Skin of body (tissue), 2 donors: ENCODE data around the gene MOCS3. TPM values are rescaled to one million over a fixed set of nuclear protein-coding genes. Genes with fewer than 3 reads are reported as not detected.

Experiments
- DNase-seq: peaks from one replicate; lab custom pipeline; 2025; lab: John Stamatoyannopoulos, UW
- total RNA-seq: library from RNA; depleted of rRNA; stranded (reverse); fragments of >200 nt; gene quantifications from one replicate; pipeline ENCODE4 v1.2.3, GENCODE V29; 2014

Gene MOCS3
- total RNA-seq, 1 donor from 2014 or later = 3.6 TPM

DNA sequence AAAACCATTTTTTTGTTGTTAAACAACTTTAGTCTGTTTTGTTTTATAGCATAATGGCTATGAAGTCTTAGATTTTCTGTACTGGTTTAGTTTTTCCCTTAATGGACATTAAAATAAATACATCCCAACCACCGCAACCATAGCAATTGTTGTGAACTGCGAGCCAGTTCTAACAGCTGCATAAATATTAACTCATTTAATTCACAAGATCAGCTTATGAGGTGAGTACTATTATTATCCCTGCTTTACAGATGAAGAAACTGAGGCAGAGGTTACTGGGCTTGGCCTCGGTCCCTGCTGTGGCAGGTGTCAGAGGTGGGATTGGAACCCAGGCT lies 23.1 kb downstream of the MOCS3 start:
- no peak for DNase-seq

DNA sequence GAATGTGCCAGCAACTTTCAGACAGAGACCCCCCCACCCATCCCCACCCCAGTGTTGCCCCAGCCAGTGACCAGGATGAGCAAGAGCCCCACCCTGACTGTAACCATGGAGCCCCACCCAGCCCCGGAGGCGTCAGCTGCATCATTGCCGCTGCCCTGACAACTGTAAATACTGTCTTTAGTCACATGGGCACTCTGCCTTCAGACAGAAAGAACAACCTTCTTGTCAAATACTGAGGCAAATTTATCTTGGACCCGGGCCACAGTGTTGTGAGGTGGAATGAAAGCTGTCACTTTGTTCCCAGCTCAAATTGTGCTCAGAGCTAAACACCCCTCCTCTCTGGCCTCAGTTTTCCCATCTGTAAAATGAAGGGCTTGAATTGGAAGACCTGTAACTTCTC lies 23.7 kb downstream of the MOCS3 start:
- peak; percentile 20 for DNase-seq

DNA sequence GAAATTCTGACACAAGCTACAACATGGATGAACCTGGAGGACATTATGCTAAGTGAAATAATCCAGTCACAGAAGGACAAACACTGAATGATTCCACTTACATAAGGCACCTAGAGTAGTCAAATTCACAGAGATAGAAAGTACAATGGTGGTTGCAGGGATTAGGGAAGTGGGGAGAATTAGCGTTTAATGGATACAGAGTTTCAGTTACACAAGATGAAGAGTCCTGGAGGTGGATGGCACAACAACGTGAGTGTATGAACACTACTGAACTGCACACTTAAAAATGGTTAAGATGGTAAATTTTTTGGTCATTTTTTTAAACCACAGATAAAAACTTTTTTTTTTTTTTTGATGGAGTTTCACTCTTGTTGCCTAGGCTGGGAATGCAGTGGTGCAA lies 24.7 kb downstream of the MOCS3 start:
- no peak for DNase-seq

DNA sequence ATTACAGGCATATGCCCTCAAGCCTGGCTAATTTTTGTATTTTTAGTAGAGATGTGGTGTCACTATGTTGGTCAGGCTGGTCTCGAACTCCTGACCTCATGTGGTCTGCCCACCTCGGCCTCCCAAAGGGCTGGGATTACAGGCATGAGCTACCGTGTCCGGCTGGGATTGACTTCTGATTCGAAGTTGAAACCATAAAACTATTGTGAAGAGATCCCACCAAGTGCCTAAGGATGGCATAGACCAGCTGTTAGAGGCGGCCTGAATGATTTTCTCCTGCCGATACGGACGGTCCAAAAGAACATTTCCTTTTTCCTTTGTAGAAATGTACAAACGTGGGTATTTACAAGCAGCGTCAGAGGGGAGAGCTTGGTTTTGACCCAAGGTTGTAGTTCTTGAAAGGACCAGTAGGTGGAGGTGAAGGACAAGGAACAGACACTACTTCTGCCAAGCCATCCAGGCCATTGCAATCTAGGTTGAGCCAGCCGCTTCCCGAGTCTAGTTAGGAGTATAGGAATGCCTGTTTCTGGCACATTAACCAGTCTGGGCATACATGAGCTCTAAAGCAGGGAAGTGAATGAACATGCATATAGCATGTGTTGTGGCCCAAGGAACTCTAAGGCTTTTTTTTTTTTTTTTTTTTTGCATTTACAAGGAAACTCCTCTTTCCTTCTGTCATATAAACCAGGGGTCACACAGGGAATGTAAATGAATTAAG lies 29.0 kb downstream of the MOCS3 start:
- peak; percentile 77 for DNase-seq

DNA sequence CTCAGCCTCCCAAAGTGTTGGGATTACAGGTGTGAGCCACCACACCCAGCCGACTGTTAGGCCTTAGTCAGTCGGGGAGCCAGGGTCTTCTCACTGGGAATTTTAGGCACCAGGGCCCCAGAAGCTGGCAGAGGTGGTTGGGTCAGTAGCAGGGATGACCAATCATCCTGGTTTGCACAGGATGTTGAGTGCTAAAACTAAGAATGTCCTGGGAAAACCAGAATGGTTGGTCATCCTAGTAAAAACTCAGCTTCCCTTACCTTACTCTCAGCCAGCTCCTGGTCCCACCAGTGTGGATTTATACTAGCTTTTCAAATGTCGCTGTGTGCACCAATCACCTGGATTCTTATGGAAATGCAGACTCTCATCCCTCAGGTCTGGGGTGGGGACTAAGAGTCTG lies 32.5 kb downstream of the MOCS3 start:
- no peak for DNase-seq

DNA sequence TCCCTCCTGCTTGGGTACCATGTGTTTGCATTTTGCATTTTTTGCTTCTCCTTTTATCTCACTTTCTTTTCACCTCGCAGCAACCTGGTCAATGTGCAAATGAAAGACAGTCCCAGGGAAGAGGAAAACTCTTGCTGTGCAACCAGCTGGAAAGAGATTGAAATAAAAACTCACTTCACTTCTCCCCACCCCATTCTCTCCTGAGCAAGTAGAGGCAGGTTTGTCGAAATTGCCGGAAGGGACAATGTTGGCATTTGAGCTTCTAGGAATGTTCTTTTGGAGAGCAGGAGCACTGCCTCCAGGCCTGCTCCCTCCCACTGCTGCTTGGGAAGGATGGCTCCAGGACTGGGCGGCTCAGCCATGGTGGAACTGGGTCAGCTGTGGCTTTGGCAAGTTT lies 33.7 kb downstream of the MOCS3 start:
- DNase-seq = no peak

DNA sequence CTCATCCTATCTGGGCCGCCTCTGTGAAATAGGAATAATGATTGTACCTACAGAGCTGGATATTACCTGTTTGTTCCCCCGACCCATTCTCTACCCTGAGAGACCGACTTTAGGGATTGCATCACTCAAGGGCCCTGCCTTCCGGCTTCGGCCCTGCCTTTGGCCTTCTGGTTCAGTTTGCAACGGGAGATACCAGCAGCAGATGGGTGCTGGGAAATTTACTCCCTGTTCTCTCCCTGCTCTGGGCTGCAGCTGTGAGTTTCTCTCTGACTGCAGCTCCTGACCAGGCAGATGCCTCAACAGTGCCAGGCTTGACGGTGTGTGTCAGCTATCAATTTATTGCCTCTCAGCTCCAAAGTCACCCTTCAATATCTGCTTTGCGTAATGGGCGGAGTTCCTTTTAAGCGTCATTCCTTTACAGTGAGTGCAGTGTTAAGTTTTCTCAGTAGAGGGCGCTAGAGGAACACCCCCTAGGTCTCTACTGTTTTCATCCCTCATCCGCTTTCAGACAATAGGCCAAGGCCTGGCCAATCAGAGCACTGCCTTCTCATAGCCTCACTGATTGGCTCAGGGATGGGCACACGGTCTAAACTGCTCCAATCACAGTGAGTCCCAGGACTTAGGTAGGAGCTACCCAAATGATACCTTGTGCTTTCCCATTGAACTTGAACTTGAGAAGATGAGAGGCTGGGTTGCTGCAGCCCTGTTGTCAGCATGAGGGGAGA lies 34.3 kb downstream of the MOCS3 start:
- no peak for DNase-seq

DNA sequence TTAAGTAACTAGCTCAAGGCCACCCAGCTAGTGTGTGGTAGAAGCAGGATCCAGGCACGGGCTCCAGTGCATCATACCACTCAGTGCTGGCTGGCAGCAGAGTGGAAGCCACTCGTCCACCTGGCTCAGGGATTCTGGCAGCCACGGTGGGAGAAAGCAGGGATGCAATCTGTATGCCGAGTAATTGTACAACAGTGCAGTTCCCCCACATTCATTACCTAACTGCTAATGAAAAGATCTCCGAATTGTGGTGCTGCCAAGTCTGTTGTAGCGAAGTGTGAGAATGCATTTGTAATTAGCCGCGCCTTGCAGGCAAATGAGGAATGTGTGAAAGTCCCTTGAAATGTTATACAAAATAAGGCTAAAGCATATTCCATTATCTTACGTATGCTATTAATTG lies 35.3 kb downstream of the MOCS3 start:
- no peak for DNase-seq

DNA sequence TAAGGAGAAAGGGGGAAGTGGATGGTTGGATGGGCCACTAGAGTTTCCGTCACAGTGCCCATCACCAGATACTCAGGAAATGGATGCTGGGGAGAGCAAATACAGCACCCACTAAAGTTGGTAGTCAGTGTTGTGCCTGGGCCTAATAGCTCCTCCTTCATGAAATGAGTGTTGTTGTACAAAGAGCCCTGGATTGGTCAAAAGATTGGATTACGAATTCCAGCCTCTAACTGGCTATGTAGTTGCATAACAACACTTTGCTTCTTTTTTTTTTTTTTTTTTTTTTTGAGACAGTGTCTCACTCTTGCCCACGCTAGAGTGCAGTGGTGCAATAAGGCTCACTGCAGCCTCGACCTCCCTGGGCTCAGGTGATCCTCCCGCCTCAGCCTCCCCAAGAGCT lies 36.9 kb downstream of the MOCS3 start:
- no peak for DNase-seq

DNA sequence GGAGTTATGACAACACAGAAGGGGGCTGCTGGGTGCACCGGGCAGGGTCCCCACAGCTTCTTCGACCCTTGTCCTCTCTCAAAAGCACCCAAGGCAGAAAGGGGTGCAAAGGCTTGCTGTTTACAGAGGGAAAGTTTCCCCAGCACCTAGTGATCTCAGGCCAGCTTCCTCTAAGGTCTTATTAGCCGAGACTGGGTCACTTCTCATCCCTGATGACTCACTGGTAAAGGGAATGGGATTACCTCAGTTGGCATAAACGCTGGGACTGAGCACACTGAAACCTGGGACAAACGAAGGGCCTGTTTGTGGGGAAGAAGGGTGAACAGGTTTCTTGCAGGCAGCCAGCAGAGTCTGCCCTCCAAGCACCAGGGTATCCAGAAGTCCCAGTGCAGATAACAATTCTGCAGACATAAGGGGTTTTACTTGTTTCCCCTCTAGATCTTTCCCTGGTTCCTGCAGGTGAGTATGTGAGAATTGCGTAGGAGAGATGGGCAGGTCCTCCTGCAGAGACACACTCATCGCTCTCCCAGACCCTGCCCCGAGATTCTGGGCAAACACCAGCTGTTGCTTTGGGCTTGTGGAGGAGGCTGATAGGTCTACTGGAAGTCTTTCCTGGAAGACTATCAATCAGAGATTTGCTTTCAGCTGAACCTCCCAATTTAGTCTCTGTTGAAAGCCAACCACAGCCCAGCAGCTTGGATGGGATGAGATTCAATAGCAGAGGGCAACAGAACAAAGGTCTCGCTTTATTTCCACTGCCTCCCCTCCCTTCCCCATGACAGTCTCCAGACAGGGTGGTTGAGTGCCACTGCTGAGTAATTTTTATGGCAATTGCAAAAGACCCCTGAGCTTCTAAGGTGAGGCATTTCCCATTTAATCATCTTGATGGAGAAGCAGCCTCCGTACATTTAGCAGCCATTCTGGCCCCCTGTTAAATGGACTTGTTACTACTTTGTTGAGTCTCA lies 38.6 kb downstream of the MOCS3 start:
- DNase-seq = no peak

DNA sequence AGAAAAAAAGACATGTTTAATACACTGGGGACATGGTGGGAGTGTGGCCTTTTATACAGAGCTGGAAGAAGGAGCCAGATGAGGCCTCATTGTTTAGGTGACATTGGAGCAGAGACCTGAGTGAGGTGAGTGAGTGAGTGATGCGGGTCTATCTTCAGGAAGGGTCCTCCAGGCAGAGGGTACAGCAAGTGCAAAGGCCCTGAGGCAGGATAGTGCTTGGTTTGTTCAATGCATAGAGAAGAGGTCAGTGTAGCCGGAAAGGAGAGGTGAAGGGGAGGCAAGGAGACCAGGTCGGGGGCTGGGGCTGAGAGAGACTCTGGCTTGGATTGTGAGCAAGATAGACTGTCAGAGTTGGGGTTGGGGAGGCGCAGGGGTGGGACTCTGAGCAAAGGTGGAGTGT lies 40.7 kb downstream of the MOCS3 start:
- DNase-seq = no peak

DNA sequence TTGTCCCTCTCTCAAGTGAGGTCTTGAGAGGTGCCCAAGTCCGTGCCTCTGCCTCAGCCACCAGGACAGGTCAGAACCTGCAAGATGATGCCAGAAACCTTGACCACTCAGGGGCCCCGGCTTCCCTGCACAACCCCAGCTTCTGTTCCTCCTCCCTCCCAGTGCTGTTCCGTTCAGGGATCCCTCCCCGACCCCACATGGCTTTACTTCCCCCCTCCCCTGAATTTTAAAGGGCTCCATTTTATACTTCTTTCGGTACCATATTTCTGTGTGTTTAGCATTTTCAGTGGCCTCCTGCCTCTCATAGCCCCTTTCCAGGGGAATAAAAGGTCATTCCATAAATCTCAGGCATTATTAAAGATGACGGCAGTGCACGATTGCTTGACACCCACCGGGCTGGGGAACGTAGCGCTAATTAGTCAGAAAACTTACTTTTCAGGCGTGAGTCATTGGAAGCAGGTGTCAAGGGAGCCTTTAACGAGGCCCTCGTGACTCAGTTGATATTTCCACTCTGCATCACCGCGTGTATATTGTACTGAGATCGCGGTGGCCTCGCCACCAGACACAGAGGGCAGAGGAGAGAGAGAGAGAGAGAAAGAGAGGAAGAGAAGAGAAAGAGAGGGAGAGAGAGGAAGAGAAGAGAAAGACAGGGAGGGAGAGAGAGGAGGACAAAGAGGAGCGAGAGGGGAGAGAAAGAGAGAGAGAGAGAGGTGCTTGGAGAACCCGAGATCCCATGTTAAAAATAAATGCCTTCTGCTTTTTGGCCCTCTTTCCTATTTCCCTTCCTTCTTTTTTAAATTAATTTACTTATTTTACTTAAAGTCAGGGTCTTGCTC lies 43.0 kb downstream of the MOCS3 start:
- DNase-seq = no peak

DNA sequence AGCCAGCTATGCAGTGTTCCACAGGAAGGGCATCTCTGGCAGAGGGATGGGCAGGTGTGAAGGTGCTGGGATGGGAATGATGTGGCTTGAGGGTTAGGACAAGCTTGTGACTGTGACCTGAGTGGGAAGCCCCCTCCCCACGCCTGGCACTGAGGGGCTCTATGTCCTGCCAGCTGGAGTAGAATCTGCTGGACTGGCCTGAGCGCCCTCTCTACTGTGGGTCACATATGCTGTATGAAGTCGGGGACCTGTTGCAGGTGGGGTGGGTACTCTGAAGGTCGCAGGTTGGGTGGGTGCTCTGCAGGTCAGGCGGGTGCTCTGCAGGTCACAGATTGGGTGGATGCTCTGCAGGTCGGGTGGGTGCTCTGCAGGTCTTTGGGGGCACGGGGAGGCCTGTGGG lies 44.0 kb downstream of the MOCS3 start:
- DNase-seq = no peak

DNA sequence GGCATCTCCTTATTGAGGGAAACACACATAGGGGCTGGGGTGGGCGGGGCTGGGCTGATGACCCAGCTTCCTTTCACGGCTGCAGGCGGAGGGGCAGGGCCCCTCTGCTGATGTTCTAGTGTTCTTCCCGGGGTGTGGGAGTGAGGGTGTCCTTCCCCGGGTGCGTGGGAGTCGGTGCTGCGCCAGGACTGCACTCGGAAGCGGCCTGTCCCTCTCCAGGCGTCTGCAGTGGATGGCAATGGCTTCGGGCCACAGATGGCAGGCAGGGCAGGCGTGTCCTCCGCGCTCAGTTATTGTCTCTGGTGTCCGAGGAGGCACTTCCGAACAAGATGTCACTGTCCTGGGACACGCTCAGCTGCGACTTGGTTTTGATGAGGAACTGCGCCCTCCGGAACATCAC lies 45.1 kb downstream of the MOCS3 start:
- no peak for DNase-seq

DNA sequence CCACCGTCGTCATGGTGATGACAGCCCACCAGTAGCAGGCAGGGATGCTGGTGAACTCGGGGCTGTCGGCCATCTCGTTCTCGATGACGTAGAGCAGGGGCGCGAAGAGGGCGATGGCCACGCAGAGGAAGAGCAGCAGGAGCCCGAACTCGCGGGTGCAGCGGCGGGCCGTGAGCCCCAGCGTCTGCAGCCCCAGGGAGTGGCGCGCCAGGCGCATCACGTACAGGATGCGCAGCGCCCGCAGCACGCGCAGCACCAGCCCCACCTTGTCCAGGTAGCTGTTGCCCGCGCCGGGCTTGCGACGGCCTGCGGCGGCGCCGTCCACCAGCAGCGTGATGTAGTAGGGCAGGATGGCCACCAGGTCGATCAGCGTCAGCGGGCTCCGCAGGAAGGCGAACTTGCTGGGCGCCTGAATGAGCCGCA lies 45.7 kb downstream of the MOCS3 start:
- DNase-seq = no peak

DNA sequence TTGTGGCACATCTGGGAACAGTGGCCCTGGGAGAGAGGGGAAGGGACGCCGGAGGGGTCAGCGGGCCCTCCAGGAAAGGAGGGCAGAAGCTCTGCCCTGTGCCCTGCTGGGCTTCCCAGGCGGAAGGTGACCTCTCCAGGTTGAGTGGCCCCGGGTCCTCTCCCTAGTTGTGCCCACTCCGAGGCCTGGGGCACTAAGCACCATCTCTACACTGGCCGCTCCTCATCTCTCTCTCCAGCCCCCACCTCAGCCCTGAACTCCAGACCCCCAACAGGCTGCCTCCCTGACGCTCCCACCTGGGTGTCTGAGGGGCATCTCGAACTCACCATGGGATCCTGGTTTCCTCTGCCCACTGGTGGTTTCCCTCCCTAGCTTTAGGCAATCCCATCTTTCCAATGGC lies 46.2 kb downstream of the MOCS3 start:
- DNase-seq = no peak

DNA sequence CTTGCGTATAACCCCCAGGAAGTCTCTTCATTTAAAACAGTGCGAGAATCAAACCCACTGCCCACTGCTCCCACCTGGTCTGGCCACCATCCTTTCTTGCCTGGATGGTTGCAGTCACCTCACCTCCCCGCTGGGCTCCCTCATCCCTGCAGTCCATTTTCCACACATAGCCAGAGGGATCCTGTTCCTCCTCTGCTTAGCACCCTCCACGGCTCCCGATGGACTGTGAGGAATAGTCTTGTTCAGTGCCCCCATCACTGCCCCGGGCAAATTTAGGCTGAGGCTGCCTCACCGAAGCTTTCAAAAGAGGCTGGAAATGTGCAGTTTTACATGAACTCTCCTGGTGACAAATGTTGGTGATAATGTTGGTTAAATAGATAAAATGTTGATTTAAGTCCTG lies 46.6 kb downstream of the MOCS3 start:
- DNase-seq = no peak

DNA sequence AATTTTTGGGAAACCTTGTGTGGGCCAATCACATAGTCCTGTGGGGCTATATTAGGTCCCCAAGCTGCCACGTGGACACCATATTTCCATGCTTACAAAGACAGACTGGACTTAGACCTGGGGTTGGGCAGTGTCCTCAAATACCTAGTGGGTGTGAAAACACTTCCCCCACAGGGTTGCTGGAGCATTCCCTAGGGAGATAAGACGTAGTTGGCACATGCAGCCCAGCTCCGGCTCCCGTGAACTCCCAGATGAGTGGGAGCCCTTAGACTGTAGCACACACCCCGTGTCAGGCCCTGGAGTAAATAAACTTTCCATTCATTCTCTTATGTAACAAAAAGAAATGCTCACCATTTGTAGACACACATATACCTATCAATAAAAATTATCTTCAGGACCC lies 50.1 kb downstream of the MOCS3 start:
- DNase-seq = no peak

DNA sequence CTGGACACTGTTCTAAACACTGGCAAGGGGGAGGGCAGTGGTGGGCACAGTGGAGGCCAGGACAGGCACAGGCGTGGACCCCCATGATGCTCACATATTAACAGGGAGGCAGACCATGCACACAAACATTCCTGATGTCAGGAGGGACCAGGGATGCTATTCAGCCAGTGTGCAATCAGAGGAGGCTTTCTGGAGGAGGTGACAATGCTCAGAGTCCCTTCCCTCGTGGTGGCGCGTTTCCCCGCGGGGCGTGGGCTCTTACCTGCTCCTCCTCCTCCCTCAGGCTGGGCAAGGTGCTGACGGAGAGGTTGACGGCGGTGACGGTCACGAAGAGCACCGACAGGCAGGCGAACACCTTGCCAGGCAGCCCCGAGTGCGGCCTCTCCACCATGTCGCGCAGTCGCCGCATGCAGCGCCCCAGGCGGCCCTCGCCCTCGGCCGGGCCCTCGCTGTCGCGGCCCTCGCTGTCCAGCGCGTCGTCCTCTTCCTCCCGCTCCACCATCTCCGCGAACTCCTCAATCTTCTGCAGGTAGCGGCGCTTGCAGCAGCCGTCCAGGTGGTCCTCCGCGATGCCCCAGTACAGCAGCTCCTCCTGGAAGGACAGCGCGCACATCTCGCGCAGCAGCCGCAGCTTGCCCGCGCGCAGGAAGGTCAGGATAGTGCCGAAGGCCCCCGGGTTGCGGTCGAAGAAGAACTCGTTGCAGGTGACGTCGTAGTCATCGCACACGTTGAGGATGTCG lies 50.9 kb downstream of the MOCS3 start:
- DNase-seq = no peak

DNA sequence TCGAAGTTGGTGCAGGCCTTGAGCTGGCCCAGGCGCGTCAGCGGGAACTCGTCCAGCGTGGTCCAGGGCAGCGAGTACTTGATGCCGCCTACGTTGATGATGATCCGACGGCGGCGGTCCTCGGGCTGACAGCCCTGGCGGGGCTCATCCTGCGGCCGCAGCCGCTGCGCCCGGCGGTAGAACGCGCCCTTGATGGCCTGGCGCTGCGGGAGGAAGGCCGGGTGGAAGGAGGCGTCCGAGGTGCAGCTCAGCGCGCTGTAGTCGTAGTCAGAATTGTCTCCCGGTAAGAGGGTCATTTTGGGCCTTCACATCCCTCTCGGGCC lies 51.4 kb downstream of the MOCS3 start:
- no peak for DNase-seq

DNA sequence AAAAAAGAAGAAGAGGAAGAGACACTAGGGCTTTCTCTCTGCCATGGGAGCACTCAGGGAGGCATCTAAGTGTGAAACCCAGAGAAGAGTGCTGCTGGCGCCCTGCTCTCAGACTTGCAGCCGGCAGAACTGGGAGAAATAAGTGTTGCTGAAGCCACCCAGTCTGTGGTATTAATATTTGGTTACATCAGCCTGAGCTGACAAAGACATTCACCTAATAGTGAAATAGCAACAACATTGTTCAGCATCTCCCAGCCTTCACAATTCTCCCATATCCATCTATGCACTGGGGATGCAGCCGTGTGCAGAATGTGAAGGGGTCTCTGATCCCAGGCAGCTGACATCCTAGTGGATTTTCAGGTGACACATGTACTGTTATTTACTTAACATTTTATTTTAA lies 52.3 kb downstream of the MOCS3 start:
- DNase-seq = no peak
